Measurements from ENCODE around the gene NUP107. TPM values are rescaled to one million over a fixed set of nuclear protein-coding genes. Genes with fewer than 3 reads are reported as not detected.

The NUP107 gene
- total and polyA plus RNA-seq, 2 experiments from 2014 or later = 23.0 to 40.1 TPM

GRCh38 chr12:68792952-68793351, 106.2 kb downstream of the NUP107 start:
- H3K79me2 ChIP-seq = no peaks in the 10 kb centered on the region
- H4K20me1 ChIP-seq (ENCODE audit: insufficient read depth, poor library complexity, severe bottlenecking) = no peaks in the 10 kb centered on the region
- no peak overlapping the region for H3K27ac ChIP-seq
- no peaks in the 10 kb centered on the region for H3K9me3 ChIP-seq (ENCODE audit: low read depth)
- H3K9me2 ChIP-seq (replicated peaks; ENCODE audit: insufficient read depth) = no peaks in the 10 kb centered on the region
- peaks cover 2% of the 10 kb centered on the region for H3K4me1 ChIP-seq (ENCODE audit: insufficient read depth)
- no peak overlapping the region for H3K4me3 ChIP-seq
- no peaks in the 10 kb centered on the region for H3K27me3 ChIP-seq
- no peaks in the 10 kb centered on the region for H3K36me3 ChIP-seq (replicated peaks; ENCODE audit: insufficient read depth, low read depth)
- no peak overlapping the region for H2AFZ ChIP-seq
- WGBS (ENCODE audit: low lambda C conversion rate, missing lambda C conversion rate) = 81% methylated on average over 2 of the region's 2 CpGs
- TF ChIP-seq EZH2phosphoT487 (IDR thresholded peaks at IDR 0.05; ENCODE audit: low read depth, severe bottlenecking, unreplicated experiment) = no peak
- no peak for TF ChIP-seq CTCF (IDR thresholded peaks at IDR 0.05; ENCODE audit: poor library complexity)
- TF ChIP-seq EZH2 (IDR thresholded peaks at IDR 0.05; ENCODE audit: borderline replicate concordance) = no peak
- no peak overlapping the region for H3K4me2 ChIP-seq
- DNase-seq (ENCODE audit: low spot score) = no peak

- H3K27me3 ChIP-seq = no peaks in the 10 kb centered on the region
- peaks cover 2% of the 10 kb centered on the region for H3K4me1 ChIP-seq (ENCODE audit: insufficient read depth)
- H3K79me2 ChIP-seq = no peaks in the 10 kb centered on the region
- H3K9me3 ChIP-seq (ENCODE audit: low read depth) = no peaks in the 10 kb centered on the region
- H4K20me1 ChIP-seq (ENCODE audit: insufficient read depth, poor library complexity, severe bottlenecking) = no peaks in the 10 kb centered on the region
- TF ChIP-seq EZH2phosphoT487 (IDR thresholded peaks at IDR 0.05; ENCODE audit: low read depth, severe bottlenecking, unreplicated experiment) = no peak
- H3K36me3 ChIP-seq (replicated peaks; ENCODE audit: insufficient read depth, low read depth) = no peaks in the 10 kb centered on the region
- WGBS (ENCODE audit: low lambda C conversion rate, missing lambda C conversion rate) = 89% methylated on average over 4 of the region's 4 CpGs
- H3K9me2 ChIP-seq (replicated peaks; ENCODE audit: insufficient read depth) = no peaks in the 10 kb centered on the region
- no peak for DNase-seq (ENCODE audit: low spot score)
- no peak overlapping the region for H3K27ac ChIP-seq
- no peak overlapping the region for H3K4me3 ChIP-seq
- H3K4me2 ChIP-seq = no peak overlapping the region
- no peak overlapping the region for H2AFZ ChIP-seq
These were observed 106.7 kb downstream of the NUP107 start for GRCh38 chr12:68793436-68793835.

GRCh38 chr12:68793975-68794652, 107.3 kb downstream of the NUP107 start:
- no peak overlapping the region for H2AFZ ChIP-seq
- no peaks in the 10 kb centered on the region for H3K36me3 ChIP-seq (replicated peaks; ENCODE audit: insufficient read depth, low read depth)
- no peaks in the 10 kb centered on the region for H3K9me3 ChIP-seq (ENCODE audit: low read depth)
- H3K79me2 ChIP-seq = no peaks in the 10 kb centered on the region
- TF ChIP-seq CTCF (IDR thresholded peaks at IDR 0.05; ENCODE audit: poor library complexity) (no peak), EZH2 (IDR thresholded peaks at IDR 0.05; ENCODE audit: borderline replicate concordance) (no peak), EZH2phosphoT487 (IDR thresholded peaks at IDR 0.05; ENCODE audit: low read depth, severe bottlenecking, unreplicated experiment) (no peak)
- no peaks in the 10 kb centered on the region for H4K20me1 ChIP-seq (ENCODE audit: insufficient read depth, poor library complexity, severe bottlenecking)
- no peak overlapping the region for H3K27ac ChIP-seq
- H3K4me1 ChIP-seq (ENCODE audit: insufficient read depth) = no peaks in the 10 kb centered on the region
- H3K27me3 ChIP-seq = no peaks in the 10 kb centered on the region
- no peaks in the 10 kb centered on the region for H3K9me2 ChIP-seq (replicated peaks; ENCODE audit: insufficient read depth)
- no peak overlapping the region for H3K4me3 ChIP-seq
- no peak for DNase-seq (ENCODE audit: low spot score)
- H3K4me2 ChIP-seq = no peak overlapping the region
- 97% methylated on average over 4 of the region's 4 CpGs for WGBS (ENCODE audit: low lambda C conversion rate, missing lambda C conversion rate)

GRCh38 chr12:68794653-68795251, 108.0 kb downstream of the NUP107 start:
- H3K27ac ChIP-seq = no peak overlapping the region
- H3K9me3 ChIP-seq (ENCODE audit: low read depth) = no peaks in the 10 kb centered on the region
- no peaks in the 10 kb centered on the region for H3K79me2 ChIP-seq
- no peaks in the 10 kb centered on the region for H3K9me2 ChIP-seq (replicated peaks; ENCODE audit: insufficient read depth)
- 80% methylated on average over 3 of the region's 3 CpGs for WGBS (ENCODE audit: low lambda C conversion rate, missing lambda C conversion rate)
- no peaks in the 10 kb centered on the region for H4K20me1 ChIP-seq (ENCODE audit: insufficient read depth, poor library complexity, severe bottlenecking)
- no peaks in the 10 kb centered on the region for H3K4me1 ChIP-seq (ENCODE audit: insufficient read depth)
- DNase-seq (ENCODE audit: low spot score) = no peak
- TF ChIP-seq EZH2 (IDR thresholded peaks at IDR 0.05; ENCODE audit: borderline replicate concordance) (no peak), EZH2phosphoT487 (IDR thresholded peaks at IDR 0.05; ENCODE audit: low read depth, severe bottlenecking, unreplicated experiment) (no peak), CTCF (IDR thresholded peaks at IDR 0.05; ENCODE audit: poor library complexity) (no peak)
- H2AFZ ChIP-seq = no peak overlapping the region
- no peak overlapping the region for H3K4me2 ChIP-seq
- H3K27me3 ChIP-seq = no peaks in the 10 kb centered on the region
- H3K4me3 ChIP-seq = no peak overlapping the region
- H3K36me3 ChIP-seq (replicated peaks; ENCODE audit: insufficient read depth, low read depth) = no peaks in the 10 kb centered on the region
